HCT116 (cell line): ENCODE measurements around the gene STRBP.

Experiments
- CTCF ChIP-seq, 3 experiments: fragments of 200-600 bp in 1 of 3; sonication (generic) in 1 of 3; IDR thresholded peaks in 2 of 3; conservative IDR thresholded peaks in 1 of 3; 2 replicates each; pipeline ENCODE4 v1.5.1; 2012 to 2017; ENCODE audit warnings: low read depth in 2 of 3, low read length in 2 of 3, antibody characterized with exemption in 1 of 3, borderline replicate concordance in 1 of 3, control low read depth in 1 of 3, mild to moderate bottlenecking in 1 of 3, mixed read lengths in 1 of 3, mixed run types in 1 of 3, moderate library complexity in 1 of 3; ENCODE audit not compliant: insufficient read depth in 1 of 3
- EZH2 ChIP-seq: fragments of 200-600 bp; sonication (generic); IDR thresholded peaks from 2 replicates; pipeline ENCODE4 v1.6.1; 2017; ENCODE audit warnings: antibody characterized with exemption, mixed run types
- EZH2phosphoT487 ChIP-seq: fragments of 200-600 bp; IDR thresholded peaks from 2 replicates; pipeline ENCODE4 v1.6.1; 2018; ENCODE audit warnings: antibody characterized with exemption, borderline replicate concordance
- POLR2A ChIP-seq: IDR thresholded peaks from 2 replicates; pipeline ENCODE4 v1.7.0; 2011; ENCODE audit warnings: borderline replicate concordance; ENCODE audit not compliant: insufficient read depth, insufficient read length; ENCODE audit errors: extremely low read depth
- POLR2AphosphoS5 ChIP-seq: IDR thresholded peaks from 2 replicates; pipeline ENCODE4 v1.6.1; 2011; ENCODE audit warnings: mild to moderate bottlenecking, low read depth, low read length, moderate library complexity
- RAD21 ChIP-seq: IDR thresholded peaks from 2 replicates; pipeline ENCODE4 v1.6.1; 2012; ENCODE audit warnings: low read depth, mild to moderate bottlenecking
- SIN3A ChIP-seq: IDR thresholded peaks from 2 replicates; pipeline ENCODE4 v1.6.1; 2012; ENCODE audit warnings: low read depth
- SP1 ChIP-seq: IDR thresholded peaks from 2 replicates; pipeline ENCODE4 v1.6.1; 2012; ENCODE audit warnings: low read depth
- YY1 ChIP-seq: IDR thresholded peaks from 2 replicates; pipeline ENCODE4 v1.6.1; 2011; ENCODE audit warnings: low read length, low read depth, moderate library complexity, mild to moderate bottlenecking; ENCODE audit not compliant: insufficient replicate concordance; ENCODE audit errors: extremely low read depth
- ZFX ChIP-seq: fragments of 450-650 bp; IDR thresholded peaks from 2 replicates; pipeline ENCODE4 v1.6.1; 2017
- ZNF274 ChIP-seq: fragments of 200-500 bp; sonication (Bioruptor generic); IDR thresholded peaks from 2 replicates; pipeline ENCODE4 v1.6.1; 2014; ENCODE audit warnings: mild to moderate bottlenecking, low read depth, low read length, inconsistent platforms

- no peak for TF ChIP-seq ZFX
- TF ChIP-seq CTCF (IDR thresholded peaks at IDR 0.05 in 2 of 3, conservative IDR thresholded peaks at IDR 0.05 in 1 of 3; ENCODE audit: borderline replicate concordance in 1 of 3, insufficient read depth in 1 of 3, low read depth in 2 of 3, low read length in 2 of 3): no peak
- TF ChIP-seq SIN3A: no peak
- no peak for TF ChIP-seq EZH2
- no peak for TF ChIP-seq POLR2A
- no peak for TF ChIP-seq POLR2AphosphoS5
- TF ChIP-seq EZH2phosphoT487: no peak
- TF ChIP-seq ZNF274: no peak
- no peak for TF ChIP-seq YY1
- TF ChIP-seq SP1: no peak
- TF ChIP-seq RAD21: no peak
Measured at GRCh38 chr9:123167474-123167873, 100.9 kb downstream of the STRBP start.
